ENCODE data around the gene ZNF280A. TPM values are rescaled to one million over a fixed set of nuclear protein-coding genes. Genes with fewer than 3 reads are reported as not detected.
"Not testable (repeated sequence)": the region's sequence is repeated elsewhere in the genome, so short reads cannot be mapped to it uniquely, and the experiment has no call there.

Gene ZNF280A
- total and polyA plus RNA-seq, 2 donors from 2014 or later: not detected

GRCh38 chr22:22533417-22533816 is 13.3 kb upstream of the ZNF280A start:
- no peak for TF ChIP-seq CTCF (IDR thresholded peaks at IDR 0.05; ENCODE audit: borderline replicate concordance, extremely low read depth, insufficient read depth)
- H3K4me1 ChIP-seq (ENCODE audit: control insufficient read depth in 2 of 3, insufficient read depth in 2 of 3, low read depth in 1 of 3, low read length in 3 of 3): no peaks in the 10 kb centered on the region
- no peaks in the 10 kb centered on the region for H3K36me3 ChIP-seq (ENCODE audit: control insufficient read depth in 2 of 3, insufficient read depth in 3 of 3, low read length in 3 of 3)
- no peak overlapping the region for H3K9ac ChIP-seq (ENCODE audit: low read length in 3 of 3)
- DNase-seq (no peak), FAIRE-seq (no peak)
- intact Hi-C loops (cut with DNase I): no loop called here
- no peak overlapping the region for H3K27ac ChIP-seq (ENCODE audit: low read depth in 2 of 2, low read length in 2 of 2)
- H3K27me3 ChIP-seq (ENCODE audit: control insufficient read depth, insufficient read depth, low read length): no peaks in the 10 kb centered on the region
- no peaks in the 10 kb centered on the region for H3K9me3 ChIP-seq (ENCODE audit: control insufficient read depth in 2 of 3, insufficient read depth in 1 of 3, low read length in 3 of 3)
- no peak overlapping the region for H3K4me3 ChIP-seq (ENCODE audit: low read length in 3 of 3)

GRCh38 chr22:22532547-22533071 is 12.5 kb upstream of the ZNF280A start:
- H3K4me1 ChIP-seq (ENCODE audit: control insufficient read depth in 2 of 3, insufficient read depth in 2 of 3, low read depth in 1 of 3, low read length in 3 of 3); H3K9me3 ChIP-seq (ENCODE audit: control insufficient read depth in 2 of 3, insufficient read depth in 1 of 3, low read length in 3 of 3); H3K4me3 ChIP-seq (ENCODE audit: low read length in 3 of 3); H3K36me3 ChIP-seq (ENCODE audit: control insufficient read depth in 2 of 3, insufficient read depth in 3 of 3, low read length in 3 of 3); intact Hi-C loops (cut with DNase I); DNase-seq; H3K9ac ChIP-seq (ENCODE audit: low read length in 3 of 3); H3K27me3 ChIP-seq (ENCODE audit: control insufficient read depth, insufficient read depth, low read length); H3K27ac ChIP-seq (ENCODE audit: low read depth in 2 of 2, low read length in 2 of 2); FAIRE-seq: not testable (repeated sequence)

DNA sequence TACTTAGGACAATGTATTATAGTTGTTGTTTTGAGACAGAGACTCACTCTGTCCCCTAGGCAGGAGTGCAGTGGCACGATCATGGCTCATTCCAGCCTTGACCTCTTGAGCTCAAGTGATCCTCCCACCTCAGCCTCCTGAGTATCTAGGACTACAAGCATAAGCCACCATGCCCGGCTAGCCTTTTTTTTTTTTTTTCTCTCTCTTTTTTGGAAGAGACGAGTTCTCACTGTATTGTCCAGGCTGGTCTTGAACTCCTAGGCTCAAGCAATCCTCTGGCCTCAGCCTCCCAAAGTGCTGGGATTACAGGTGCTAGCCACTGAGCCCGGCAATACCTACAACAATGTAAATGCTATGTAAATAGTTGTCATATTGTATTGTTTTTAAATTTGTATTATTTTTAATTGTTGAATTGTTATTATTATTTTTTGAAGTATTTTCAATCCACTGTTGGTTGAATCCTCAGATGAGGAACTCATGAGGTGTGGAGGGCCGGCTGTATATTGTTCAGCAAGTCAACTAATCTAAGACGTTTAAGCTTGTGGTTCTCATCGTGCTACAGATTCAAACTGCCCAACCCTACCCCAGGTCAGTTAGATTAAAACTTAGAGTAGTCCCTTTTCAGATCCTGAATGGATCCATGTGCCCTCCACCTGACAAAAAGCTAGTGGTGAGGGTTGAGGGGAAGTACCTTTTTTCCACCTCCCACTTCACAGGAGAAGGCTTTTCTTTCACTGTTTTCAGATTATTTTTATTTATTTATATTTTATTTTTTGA is 11.9 kb upstream of the ZNF280A start:
- FAIRE-seq: no peak
- Histone ChIP-seq H3K4me3 (ENCODE audit: low read length in 3 of 3) (no peak overlapping the region), H3K9me3 (ENCODE audit: control insufficient read depth in 2 of 3, insufficient read depth in 1 of 3, low read length in 3 of 3) (no peaks in the 10 kb centered on the region), H3K4me1 (ENCODE audit: control insufficient read depth in 2 of 3, insufficient read depth in 2 of 3, low read depth in 1 of 3, low read length in 3 of 3) (no peaks in the 10 kb centered on the region), H3K27ac (ENCODE audit: low read depth in 2 of 2, low read length in 2 of 2) (no peak overlapping the region), H3K36me3 (ENCODE audit: control insufficient read depth in 2 of 3, insufficient read depth in 3 of 3, low read length in 3 of 3) (no peaks in the 10 kb centered on the region), H3K9ac (ENCODE audit: low read length in 3 of 3) (no peak overlapping the region), H3K27me3 (ENCODE audit: control insufficient read depth, insufficient read depth, low read length) (no peaks in the 10 kb centered on the region)
- no peak for DNase-seq
- intact Hi-C loops (cut with DNase I): no loop called here
- TF ChIP-seq CTCF (IDR thresholded peaks at IDR 0.05; ENCODE audit: borderline replicate concordance, extremely low read depth, insufficient read depth): no peak

DNA sequence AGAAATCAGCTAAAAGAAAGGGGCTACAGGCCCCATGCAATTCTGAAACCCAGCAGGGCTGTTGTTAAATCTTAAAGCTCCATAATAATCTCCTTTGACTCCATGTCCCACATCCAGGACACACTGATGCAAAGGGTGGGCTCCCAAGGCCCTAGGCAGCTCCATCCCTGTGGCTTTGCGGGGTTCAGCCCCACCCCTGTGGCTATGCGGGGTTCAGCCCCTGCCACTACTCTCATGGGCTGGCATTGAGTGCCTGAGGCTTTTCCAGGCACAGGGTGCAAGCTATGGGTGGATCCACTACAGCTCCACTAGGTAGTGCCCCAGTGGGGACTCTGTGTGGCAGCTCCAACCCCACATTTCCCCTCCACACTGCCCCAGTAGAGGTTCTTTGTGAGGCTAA is 8.7 kb upstream of the ZNF280A start:
- FAIRE-seq (no peak), DNase-seq (no peak)
- no peaks in the 10 kb centered on the region for H3K36me3 ChIP-seq (ENCODE audit: control insufficient read depth in 2 of 3, insufficient read depth in 3 of 3, low read length in 3 of 3)
- TF ChIP-seq CTCF (IDR thresholded peaks at IDR 0.05; ENCODE audit: borderline replicate concordance, extremely low read depth, insufficient read depth): no peak
- H3K4me3 ChIP-seq (ENCODE audit: low read length in 3 of 3): no peak overlapping the region
- no peak overlapping the region for H3K27ac ChIP-seq (ENCODE audit: low read depth in 2 of 2, low read length in 2 of 2)
- no peaks in the 10 kb centered on the region for H3K9me3 ChIP-seq (ENCODE audit: control insufficient read depth in 2 of 3, insufficient read depth in 1 of 3, low read length in 3 of 3)
- intact Hi-C loops (cut with DNase I): no loop called here
- no peak overlapping the region for H3K9ac ChIP-seq (ENCODE audit: low read length in 3 of 3)
- H3K27me3 ChIP-seq (ENCODE audit: control insufficient read depth, insufficient read depth, low read length): no peaks in the 10 kb centered on the region
- no peaks in the 10 kb centered on the region for H3K4me1 ChIP-seq (ENCODE audit: control insufficient read depth in 2 of 3, insufficient read depth in 2 of 3, low read depth in 1 of 3, low read length in 3 of 3)
